ENCODE results near the gene SGTB.
A peak's percentile ranks its signal among the peaks of the same experiment; 100 is the strongest.

- TF ChIP-seq POLR2A (IDR thresholded peaks at IDR 0.05) (no peak), CTCF (IDR thresholded peaks at IDR 0.05) (peak in 5 of 7 experiments; percentile 16 to 36 (median 33))
Observed at GRCh38 chr5:65663804-65664521, 57.9 kb downstream of the SGTB start.

Measured in body of pancreas (tissue), 4 donors.